Lung (tissue), 12 donors: Measurements from ENCODE around the gene NDUFA5. TPM values are rescaled to one million over a fixed set of nuclear protein-coding genes. Genes with fewer than 3 reads are reported as not detected.

Source experiments
- ATAC-seq: fragments of 200-7000 bp; cut with Tn5 transposase; one replicate; pipeline ENCODE4 v1.9.1; 2020; ENCODE audit warnings: moderate number of reproducible peaks; ENCODE audit not compliant: insufficient read depth, low FRiP score
- DNase-seq, 3 donors: peaks; one replicate each; pipeline ENCODE4 v3.0.0-alpha.2; 2013 to 2017
- H3K27ac ChIP-seq, 2 donors: one replicate each; pipeline ENCODE4 v1.5.1; 2013; ENCODE audit warnings: mild to moderate bottlenecking in 2 of 2, moderate library complexity in 2 of 2, control low read depth in 1 of 2, inconsistent platforms in 1 of 2, low read depth in 1 of 2, low read length in 1 of 2
- H3K27me3 ChIP-seq, 3 donors: one replicate each; pipeline ENCODE4 v1.5.1; 2013; ENCODE audit warnings: low read length in 2 of 3; ENCODE audit not compliant: control insufficient read depth in 3 of 3, insufficient read depth in 3 of 3
- H3K36me3 ChIP-seq, 4 donors: one replicate each; pipeline ENCODE4 v1.5.1; 2013; ENCODE audit warnings: low read length in 4 of 4, mild to moderate bottlenecking in 1 of 4, moderate library complexity in 1 of 4; ENCODE audit not compliant: control insufficient read depth in 4 of 4, insufficient read depth in 4 of 4
- H3K4me1 ChIP-seq, 5 donors: one replicate each; pipeline ENCODE4 v1.5.1; 2013; ENCODE audit warnings: low read length in 5 of 5, mild to moderate bottlenecking in 2 of 5, moderate library complexity in 1 of 5; ENCODE audit not compliant: control insufficient read depth in 5 of 5, insufficient read depth in 5 of 5
- H3K4me3 ChIP-seq: one replicate; pipeline ENCODE4 v1.5.1; 2013; ENCODE audit warnings: mild to moderate bottlenecking, control low read depth, moderate library complexity
- H3K9ac ChIP-seq, 2 donors: one replicate each; pipeline ENCODE4 v1.5.1; 2013; ENCODE audit warnings: low read length in 2 of 2, control low read depth in 1 of 2; ENCODE audit not compliant: insufficient read depth in 1 of 2
- H3K9me3 ChIP-seq, 4 donors: one replicate each; pipeline ENCODE4 v1.5.1; 2013; ENCODE audit warnings: low read length in 3 of 4, mild to moderate bottlenecking in 1 of 4, moderate library complexity in 1 of 4; ENCODE audit not compliant: control insufficient read depth in 4 of 4, insufficient read depth in 3 of 4
- WGBS, 2 donors: extraction: QIAGEN DNeasy Blood & Tissue Kit; methylation state at CpG; one replicate each; pipeline ENCODE4 v1.1.7; 2013; 5-methylcytosine and 5-hydroxymethylcytosine counted together
- polyA plus RNA-seq, 2 donors: library from polyadenylated mRNA; stranded (reverse); fragments of 200-250 nt; gene quantifications; one replicate each; pipeline ENCODE4 v1.2.1, GENCODE V29; 2013
- total RNA-seq, 2 donors: library from RNA; depleted of rRNA in 1 of 2; stranded (reverse); fragments of >200 nt in 1 of 2; gene quantifications; one replicate each; pipeline ENCODE4 v1.2.1, GENCODE V29; 2014 to 2021
- TF ChIP-seq, protein P1 (sequence below): IDR thresholded peaks from 2 replicates; pipeline ENCODE4 v1.5.1; 2012; ENCODE audit warnings: mild to moderate bottlenecking; ENCODE audit errors: control extremely low read depth, extremely low read depth
- donor health status: control.
- donor health status: control.
- donor health status: Bipolar disorder and iron deficiency.
- donor health status: healthy.
- donor health status: DM: yes; HTN: yes; CAD: no.

The NDUFA5 gene
- total and polyA plus RNA-seq, 4 donors: 36.5 to 104 (median 66.7) TPM

DNA sequence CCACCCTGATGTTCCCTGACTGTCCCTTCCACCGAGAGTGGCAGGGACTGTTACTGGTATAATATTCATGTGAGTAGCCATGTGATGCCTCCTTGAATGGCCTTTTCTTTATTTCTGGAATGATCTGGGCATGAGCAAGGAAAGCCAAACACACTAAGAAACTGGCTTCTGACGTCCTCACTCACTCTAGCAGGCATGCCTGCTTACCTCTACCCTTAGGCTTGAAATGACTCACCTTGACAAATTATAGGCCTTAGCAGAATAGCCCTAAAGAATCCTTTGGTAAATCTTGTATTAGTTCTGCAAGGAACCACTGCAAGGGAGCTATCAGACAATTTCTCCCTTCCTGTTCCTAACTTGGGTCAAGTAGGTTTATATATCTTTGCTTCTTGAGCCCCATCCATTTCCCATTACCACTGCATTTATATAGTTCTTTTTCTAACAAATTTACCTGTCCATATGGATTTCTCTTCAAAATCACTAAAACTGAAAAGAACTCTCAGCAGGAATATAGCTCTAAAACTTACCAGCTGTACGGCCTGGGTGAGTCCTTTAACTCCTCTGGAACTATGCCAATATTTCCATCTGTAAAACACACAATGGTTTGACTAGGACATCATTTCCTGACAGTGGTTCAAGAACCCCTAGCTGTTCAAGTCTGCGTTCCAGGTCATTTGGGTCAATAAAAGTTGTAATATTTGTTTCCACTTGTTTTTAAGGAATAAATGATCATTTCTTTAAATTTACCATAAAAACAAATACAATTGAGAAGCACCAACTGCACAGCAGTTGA lies 13.0 kb upstream of the NDUFA5 start:
- H3K27ac ChIP-seq: no peak overlapping the region

DNA sequence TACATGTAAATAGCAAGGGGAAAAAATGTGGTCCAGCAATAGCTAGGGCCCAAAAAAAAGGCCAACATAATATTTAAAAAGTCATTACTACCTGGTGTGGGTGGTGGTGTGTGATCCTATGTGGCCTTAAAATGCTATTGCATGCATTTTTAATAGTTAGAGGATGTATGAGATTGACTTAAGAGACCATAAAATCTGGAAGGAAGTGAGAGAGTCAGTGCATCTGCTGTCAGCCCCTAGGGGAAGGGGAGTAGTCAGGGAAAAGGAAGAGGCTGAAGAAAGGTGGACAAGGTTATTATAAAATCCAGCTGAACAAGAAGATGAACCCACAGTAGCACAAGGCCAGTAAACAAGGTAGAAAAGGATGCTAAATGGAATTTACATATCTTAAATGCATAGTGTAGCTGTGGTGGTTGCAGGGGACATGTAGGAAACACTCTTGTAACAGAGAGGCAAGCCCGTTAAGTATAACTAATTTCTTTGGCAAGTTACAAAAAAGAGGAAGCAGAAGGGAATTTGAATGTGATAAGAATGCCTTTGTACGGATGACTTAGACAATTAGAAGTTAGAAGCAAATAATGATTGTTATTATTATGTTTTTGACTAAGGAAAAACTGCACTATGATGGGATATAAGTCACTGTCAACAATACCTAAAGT lies 11.9 kb upstream of the NDUFA5 start:
- WGBS, 2 donors: 8 to 27% methylated on average over 2 of the region's 2 CpGs
- Histone ChIP-seq H3K9me3 (no peaks in the 10 kb centered on the region), H3K4me3 (no peak overlapping the region), H3K27me3 (no peaks in the 10 kb centered on the region), H3K27ac (no peak overlapping the region), H3K4me1 (no peaks in the 10 kb centered on the region), H3K9ac (no peak overlapping the region), H3K36me3 (no peaks in the 10 kb centered on the region)
- ATAC-seq (no peak), DNase-seq (no peak)
- TF ChIP-seq, protein P1, sequence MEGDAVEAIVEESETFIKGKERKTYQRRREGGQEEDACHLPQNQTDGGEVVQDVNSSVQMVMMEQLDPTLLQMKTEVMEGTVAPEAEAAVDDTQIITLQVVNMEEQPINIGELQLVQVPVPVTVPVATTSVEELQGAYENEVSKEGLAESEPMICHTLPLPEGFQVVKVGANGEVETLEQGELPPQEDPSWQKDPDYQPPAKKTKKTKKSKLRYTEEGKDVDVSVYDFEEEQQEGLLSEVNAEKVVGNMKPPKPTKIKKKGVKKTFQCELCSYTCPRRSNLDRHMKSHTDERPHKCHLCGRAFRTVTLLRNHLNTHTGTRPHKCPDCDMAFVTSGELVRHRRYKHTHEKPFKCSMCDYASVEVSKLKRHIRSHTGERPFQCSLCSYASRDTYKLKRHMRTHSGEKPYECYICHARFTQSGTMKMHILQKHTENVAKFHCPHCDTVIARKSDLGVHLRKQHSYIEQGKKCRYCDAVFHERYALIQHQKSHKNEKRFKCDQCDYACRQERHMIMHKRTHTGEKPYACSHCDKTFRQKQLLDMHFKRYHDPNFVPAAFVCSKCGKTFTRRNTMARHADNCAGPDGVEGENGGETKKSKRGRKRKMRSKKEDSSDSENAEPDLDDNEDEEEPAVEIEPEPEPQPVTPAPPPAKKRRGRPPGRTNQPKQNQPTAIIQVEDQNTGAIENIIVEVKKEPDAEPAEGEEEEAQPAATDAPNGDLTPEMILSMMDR: no peak

More for the DNA sequence above, 13.0 kb upstream of the NDUFA5 start:
- DNase-seq (peak in 1 of 3 donors; percentile 8), ATAC-seq (no peak)
- Histone ChIP-seq H3K9me3 (no peaks in the 10 kb centered on the region), H3K9ac (no peak overlapping the region), H3K27me3 (no peaks in the 10 kb centered on the region), H3K4me3 (no peak overlapping the region), H3K4me1 (no peaks in the 10 kb centered on the region), H3K36me3 (no peaks in the 10 kb centered on the region)
- TF ChIP-seq, protein P1: no peak
- 65 to 74% methylated on average over 4 of the region's 4 CpGs for WGBS, 2 donors

DNA sequence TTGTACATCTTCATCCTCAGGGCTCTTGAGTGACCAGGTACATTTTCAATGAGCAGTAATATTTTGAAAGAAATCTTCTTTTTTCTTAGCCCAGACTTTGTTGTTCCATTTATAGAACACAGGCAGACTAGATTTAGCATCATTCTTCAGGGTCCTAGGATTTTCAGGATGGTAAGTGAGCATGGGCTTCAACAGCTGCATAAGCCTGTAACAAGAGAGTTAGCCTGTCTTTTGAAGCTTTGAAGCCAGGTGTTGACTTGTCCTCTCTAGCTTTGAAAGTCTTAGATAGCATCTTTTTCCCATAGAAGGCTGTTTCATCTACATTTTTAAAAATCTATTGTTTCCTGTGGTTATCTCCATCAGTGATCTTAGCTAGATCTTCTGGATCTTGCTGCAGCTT lies 4.5 kb upstream of the NDUFA5 start:
- Histone ChIP-seq H3K9me3 (no peaks in the 10 kb centered on the region), H3K27ac (no peak overlapping the region), H3K4me3 (no peak overlapping the region), H3K9ac (no peak overlapping the region), H3K4me1 (peaks cover 0 to 3% (median 0%) of the 10 kb centered on the region in 5 donors), H3K36me3 (no peaks in the 10 kb centered on the region), H3K27me3 (no peaks in the 10 kb centered on the region)
- ATAC-seq (no peak), DNase-seq (no peak)
- TF ChIP-seq, protein P1: no peak
